OCI-LY7 (cell line): ENCODE measurements around the gene ACER2.
"Not testable (repeated sequence)": the region's sequence is repeated elsewhere in the genome, so short reads cannot be mapped to it uniquely, and the experiment has no call there.

Experiments
- EZH2phosphoT487 ChIP-seq: fragments of 200-600 bp; sonication (generic); IDR thresholded peaks from 2 replicates; pipeline ENCODE4 v1.6.1; 2018; ENCODE audit warnings: low read depth, borderline replicate concordance, mild to moderate bottlenecking, mixed run types, antibody characterized with exemption, low read length, moderate library complexity, mixed read lengths
- TF ChIP-seq, protein P1 (sequence below): fragments of 200-600 bp; sonication (generic); conservative IDR thresholded peaks from 2 replicates; pipeline ENCODE4 v1.5.1; 2014; ENCODE audit warnings: mild to moderate bottlenecking, antibody characterized with exemption, low read length, moderate library complexity, mixed read lengths

DNA sequence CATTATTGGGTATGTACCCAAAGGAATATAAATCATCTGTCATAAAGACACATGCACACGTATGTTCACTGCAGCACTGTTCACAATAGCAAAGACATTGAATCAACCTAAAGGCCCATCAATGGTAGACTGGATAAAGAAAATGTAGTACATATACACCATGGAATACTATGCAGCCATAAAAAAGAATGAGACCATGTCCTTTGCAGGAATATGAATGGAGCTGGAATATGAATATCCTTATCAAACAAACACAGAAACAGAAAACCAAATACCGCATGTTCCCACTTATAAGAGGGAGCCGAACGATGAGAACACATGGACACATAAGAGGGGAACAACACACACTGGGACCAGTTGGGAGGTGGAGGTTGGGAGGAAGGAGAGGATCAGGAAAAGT is 19.3 kb upstream of the ACER2 start:
- TF ChIP-seq, protein P1, sequence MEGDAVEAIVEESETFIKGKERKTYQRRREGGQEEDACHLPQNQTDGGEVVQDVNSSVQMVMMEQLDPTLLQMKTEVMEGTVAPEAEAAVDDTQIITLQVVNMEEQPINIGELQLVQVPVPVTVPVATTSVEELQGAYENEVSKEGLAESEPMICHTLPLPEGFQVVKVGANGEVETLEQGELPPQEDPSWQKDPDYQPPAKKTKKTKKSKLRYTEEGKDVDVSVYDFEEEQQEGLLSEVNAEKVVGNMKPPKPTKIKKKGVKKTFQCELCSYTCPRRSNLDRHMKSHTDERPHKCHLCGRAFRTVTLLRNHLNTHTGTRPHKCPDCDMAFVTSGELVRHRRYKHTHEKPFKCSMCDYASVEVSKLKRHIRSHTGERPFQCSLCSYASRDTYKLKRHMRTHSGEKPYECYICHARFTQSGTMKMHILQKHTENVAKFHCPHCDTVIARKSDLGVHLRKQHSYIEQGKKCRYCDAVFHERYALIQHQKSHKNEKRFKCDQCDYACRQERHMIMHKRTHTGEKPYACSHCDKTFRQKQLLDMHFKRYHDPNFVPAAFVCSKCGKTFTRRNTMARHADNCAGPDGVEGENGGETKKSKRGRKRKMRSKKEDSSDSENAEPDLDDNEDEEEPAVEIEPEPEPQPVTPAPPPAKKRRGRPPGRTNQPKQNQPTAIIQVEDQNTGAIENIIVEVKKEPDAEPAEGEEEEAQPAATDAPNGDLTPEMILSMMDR, result not testable (repeated sequence)
- TF ChIP-seq EZH2phosphoT487, result not testable (repeated sequence)
